ENCODE measurements around the gene RABGGTB.
"Not testable (repeated sequence)": the region's sequence is repeated elsewhere in the genome, so short reads cannot be mapped to it uniquely, and the experiment has no call there.

RABGGTB gene

DNA sequence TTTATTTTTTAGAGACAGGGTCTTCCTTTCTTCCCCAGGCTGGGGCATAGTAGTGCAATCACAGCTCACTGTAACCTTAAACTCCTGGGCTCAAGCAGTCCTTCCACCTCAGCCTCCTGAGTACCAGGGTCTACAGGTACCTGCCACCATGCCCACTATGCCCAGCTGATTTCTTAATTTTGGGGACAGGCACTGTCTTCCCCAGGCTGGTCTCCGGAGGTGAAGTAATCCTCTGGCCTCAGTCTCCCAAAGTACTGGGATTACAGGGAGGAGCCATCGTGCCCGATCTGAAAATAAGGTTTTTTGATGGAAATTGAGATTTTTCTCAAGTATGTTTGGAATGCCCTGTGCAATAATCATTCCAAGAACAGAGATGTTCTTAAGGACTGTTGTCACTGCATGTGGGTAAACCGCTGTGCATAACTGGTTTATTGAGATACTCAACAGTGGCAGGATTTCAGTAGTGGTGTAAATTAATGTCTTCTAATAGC lies 9.7 kb downstream of the RABGGTB start:
- DNase-seq (ENCODE audit: low read depth in 2 of 2, low spot score in 1 of 2): no peak

DNA sequence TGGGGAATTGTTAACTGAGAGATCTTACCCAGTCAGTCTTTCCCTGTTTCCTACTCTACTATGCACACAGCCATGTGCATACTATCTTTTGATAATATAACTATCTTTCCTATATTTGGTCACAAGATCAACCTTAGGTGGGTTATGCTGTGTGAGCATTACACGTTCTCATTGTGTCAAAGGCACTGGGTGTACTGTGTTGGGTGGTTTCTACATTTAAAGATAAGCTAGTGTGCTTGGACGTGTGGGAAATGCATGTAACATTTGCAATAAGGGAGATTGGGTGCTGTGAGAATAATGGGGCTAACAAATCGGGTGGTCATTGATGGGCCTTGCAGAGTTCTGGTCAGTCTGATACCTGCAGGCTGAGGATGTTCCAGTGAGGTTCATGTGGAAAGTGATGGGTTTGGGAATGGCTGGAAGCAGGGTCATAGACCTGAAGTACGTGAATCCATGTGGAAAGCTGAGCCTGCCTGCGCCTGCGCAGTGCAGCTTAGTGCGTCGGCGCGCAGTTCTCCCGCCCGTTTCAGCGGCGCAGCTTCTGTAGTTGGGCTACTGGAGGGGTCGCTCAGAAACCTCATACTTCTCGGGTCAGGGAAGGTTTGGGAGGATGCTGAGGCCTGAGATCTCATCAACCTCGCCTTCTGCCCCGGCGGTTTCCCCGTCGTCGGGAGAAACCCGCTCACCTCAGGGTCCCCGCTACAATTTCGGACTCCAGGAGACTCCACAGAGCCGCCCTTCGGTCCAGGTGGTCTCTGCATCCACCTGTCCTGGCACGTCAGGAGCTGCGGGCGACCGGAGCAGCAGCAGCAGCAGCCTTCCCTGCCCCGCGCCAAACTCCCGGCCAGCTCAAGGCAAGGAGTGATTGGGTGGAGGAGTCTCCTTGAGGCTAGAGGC lies 10.6 kb downstream of the RABGGTB start, which contains the start of gene MSH4:
TSS of gene MSH4 (plus strand) at position 507 of the 897 bp plus-strand sequence. CDS start at position 611, 104 bp downstream.
- DNase-seq (ENCODE audit: low read depth in 2 of 2, low spot score in 1 of 2): no peak

- no peak for DNase-seq (ENCODE audit: low read depth in 2 of 2, low spot score in 1 of 2)
Measured at GRCh38 chr1:75797273-75797588, 11.2 kb downstream of the RABGGTB start.

GRCh38 chr1:75797606-75798216 lies 11.7 kb downstream of the RABGGTB start:
- DNase-seq (ENCODE audit: low read depth in 2 of 2, low spot score in 1 of 2): no peak

DNA sequence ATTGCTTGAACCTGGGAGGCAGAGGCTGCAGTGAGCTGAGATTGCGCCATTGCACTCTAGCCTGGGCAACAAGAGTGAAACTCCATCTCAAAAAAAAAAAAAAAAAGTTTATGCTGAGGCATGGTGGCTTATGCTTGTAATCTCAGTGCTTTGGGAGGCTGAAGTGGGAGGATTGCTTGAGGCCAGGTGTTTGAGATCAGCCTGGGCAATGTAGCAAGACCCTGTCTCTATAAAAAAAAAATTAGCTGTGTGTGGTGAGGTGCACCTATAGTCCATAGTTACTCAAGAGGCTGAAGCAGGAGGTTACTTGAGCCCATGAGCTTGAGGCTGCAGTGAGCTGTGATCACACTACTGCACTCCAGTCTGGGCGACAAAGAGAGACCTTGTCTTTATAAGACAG lies 15.4 kb downstream of the RABGGTB start:
- DNase-seq (ENCODE audit: low read depth in 2 of 2, low spot score in 1 of 2): not testable (repeated sequence)

GRCh38 chr1:75808921-75809320 lies 22.9 kb downstream of the RABGGTB start:
- no peak for DNase-seq (ENCODE audit: low read depth in 2 of 2, low spot score in 1 of 2)

DNA sequence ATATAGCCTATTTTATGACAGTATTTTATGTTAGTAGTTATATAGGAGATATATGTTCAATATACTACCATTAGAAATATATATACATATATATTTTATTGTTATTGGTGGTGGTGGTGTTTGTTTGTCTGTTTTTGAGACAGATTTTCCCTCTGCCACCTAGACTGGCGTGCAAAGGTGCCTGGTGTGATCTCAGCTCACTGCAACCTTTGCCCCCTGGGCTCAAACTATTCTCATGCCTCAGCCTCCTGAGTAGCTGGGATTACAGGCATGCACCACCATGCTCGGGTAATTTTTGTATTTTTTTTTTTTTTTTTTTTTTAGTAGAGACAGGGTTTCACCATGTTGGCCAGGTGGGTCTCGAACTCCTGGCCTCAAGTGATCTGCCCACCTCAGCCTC lies 24.1 kb downstream of the RABGGTB start:
- DNase-seq (ENCODE audit: low read depth in 2 of 2, low spot score in 1 of 2): not testable (repeated sequence)

- no peak for DNase-seq (ENCODE audit: low read depth in 2 of 2, low spot score in 1 of 2)
Measured at GRCh38 chr1:75811211-75811981, 25.3 kb downstream of the RABGGTB start.

GRCh38 chr1:75812065-75812464 lies 26.0 kb downstream of the RABGGTB start:
- DNase-seq (ENCODE audit: low read depth in 2 of 2, low spot score in 1 of 2): no peak

DNA sequence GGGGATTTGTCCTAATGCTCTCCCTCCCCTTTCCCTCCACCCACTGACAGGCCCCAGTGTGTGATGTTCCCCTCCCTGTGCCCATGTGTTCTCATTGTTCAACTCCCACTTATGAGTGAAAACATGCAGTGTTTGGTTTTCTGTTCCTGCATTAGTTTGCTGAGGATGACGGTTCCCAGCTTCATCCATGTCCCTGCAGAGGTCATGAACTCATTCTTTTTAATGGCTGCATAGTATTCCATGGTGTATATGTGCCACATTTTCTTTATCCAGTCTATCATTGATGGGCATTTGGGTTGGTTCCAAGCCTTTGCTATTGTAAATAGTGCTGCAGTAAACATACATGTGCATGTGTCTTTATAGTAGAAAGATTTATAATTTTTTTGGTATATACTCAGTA lies 37.5 kb downstream of the RABGGTB start:
- DNase-seq (ENCODE audit: low read depth in 2 of 2, low spot score in 1 of 2): not testable (repeated sequence)

DNA sequence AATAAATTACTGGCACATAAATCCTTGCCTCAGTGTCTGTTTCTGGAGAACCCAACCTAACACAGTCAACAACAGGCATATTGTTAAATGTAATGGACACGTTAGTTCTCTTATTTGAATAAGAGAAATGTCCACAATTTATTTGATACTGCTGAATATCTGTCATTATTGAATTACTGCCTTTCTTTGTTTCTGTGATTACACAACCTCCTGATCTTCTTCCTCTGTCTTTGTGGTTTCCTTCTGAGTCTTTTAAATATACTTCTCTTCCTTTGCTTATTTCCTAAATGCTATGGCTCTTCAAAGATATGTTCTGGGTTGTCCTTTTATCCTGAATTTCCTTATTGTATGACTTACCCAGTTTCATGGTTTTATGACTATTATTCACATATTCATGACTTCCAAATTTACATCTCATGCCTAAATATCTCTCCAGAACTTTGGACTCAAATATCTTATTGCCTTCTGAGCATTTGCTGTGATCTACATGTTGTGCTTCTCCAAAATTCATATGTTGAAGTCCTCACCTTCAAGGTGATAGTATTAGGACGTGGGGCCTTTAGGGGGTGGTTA lies 50.6 kb downstream of the RABGGTB start:
- no peak for DNase-seq (ENCODE audit: low read depth in 2 of 2, low spot score in 1 of 2)

GRCh38 chr1:75838079-75838478 lies 52.0 kb downstream of the RABGGTB start:
- no peak for DNase-seq (ENCODE audit: low read depth in 2 of 2, low spot score in 1 of 2)

DNA sequence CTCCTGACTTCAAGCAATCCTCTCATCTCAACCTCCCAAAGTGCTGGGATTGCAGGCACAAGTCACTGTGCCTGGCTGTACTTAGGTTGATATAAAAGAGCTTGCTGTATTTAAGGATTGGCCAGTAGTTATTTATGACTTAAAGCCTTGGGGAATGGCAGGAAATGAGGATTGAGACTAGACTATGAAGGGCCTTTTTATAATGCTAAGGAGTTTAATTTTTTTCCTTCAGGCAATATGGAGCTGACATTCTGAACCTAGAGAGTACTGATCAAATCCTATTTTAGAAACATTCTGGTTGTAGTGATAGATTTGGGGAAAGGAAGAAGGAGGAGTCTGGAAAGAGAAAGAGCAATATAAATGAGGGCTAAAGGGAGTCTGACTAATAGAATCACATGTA lies 55.4 kb downstream of the RABGGTB start:
- no peak for DNase-seq (ENCODE audit: low read depth in 2 of 2, low spot score in 1 of 2)

Measured in stimulated activated CD8-positive, alpha-beta memory T cell treated with anti-CD3 and anti-CD28 coated beads, Interleukin-4, amount 100 ng/mL, for 1 hour (primary cell).